CD4-positive, alpha-beta T cell treated with Interleukin-10 for 1 hour (primary cell): ENCODE results near the gene KNL1.
"Not testable (repeated sequence)": the region's sequence is repeated elsewhere in the genome, so short reads cannot be mapped to it uniquely, and the experiment has no call there.

Source experiments
- DNase-seq: peaks from one replicate; pipeline ENCODE4 v3.0.0-alpha.2; 2020

Gene KNL1

DNA sequence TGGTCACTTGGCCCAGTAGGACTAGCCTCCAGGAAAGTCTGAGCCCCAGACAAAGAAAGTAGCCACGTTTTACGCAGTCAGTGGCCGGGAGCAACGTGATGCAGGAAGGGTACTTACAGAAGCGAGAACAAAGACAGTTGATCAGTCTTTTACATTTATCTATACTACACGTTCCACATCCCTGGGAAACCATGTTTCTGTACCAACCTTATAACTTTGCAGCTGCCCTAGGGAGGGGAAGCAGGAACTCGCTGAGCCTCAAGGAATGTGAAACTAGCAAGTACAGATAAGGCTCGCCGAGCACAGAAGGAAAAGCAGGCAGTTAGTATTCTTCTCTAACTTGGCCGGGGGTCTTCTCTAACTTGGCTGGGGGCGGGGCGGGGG, 3.4 kb upstream of the KNL1 start:
- no peak for DNase-seq

DNA sequence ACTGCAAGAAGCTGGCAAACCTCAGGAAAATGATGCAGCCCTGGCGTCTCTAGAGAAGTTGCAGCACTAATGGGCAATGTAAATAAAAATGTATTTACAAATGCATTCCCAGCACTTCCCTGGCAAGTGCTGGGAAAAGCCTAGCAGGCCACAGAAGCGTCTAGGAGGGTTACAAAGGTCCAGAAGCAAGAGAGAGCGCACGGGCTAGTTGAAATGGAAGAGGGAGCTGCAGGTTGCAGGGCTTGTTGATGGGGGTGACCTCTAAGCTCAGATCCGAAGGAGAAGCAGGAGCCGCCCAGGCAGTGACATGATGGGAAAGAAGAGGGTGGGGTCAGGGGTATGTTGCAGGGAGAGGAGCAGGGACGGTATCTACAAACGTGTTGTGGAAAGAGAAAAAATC, 2.7 kb upstream of the KNL1 start:
- no peak for DNase-seq

DNA sequence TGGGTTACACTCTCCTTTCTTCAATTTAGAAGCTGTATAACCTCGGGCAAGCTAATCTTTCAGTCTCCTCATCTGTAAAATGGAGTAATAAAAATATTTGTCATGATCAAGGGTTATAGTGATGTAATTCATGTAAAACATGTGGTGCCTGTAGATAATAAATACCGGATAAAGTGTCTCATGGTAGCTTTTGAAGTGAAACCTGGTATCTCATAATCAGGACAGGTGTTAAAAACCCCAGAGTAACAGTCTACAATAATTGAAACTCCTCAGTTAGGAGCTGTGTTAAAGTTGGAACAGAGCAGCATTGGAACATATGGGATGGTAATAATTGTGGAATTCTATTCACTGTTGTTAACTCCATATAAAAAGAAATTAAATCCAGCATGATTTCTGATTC, 884 bp upstream of the KNL1 start:
- peak; percentile 43 for DNase-seq

DNA sequence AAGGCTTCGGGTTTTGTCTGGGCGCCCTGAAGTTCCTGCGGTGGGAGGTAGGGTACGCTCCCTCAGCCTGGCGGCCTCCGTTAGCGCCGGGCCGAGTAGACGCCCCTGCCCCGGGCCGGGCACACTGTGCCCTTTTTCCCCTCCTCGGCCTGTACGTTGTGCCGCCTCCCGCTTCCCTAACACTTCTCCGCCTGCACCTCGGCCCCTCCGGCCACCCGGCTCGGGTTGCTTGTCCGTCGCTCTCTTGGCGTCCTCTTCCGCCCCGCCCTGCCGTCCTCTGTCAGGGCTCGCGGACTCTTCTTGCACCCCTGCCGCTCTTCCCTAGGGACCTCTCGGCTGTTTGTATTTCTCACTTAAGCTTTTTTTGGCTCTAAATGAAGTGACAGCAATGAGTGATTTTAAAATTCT, 384 bp downstream of the KNL1 start:
- DNase-seq, result no peak

DNA sequence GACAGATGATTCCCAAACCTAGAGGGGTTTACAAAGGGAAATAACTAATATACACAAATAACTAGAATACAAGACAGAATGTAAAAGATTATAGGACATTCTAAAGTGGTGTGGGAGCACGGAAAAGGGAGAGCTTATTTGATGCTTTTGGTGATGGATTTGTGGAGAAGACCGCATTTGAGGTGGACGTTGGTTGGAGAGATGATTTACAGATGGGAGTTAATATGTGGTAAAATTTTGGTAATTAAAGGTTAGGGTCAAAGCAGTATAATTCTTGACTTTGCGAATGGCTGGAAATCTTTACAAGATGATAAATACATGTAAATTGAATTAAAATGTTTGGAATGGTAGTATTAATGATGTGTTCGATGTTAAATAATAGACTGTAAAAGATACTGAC, 1.2 kb downstream of the KNL1 start:
- no peak for DNase-seq

DNA sequence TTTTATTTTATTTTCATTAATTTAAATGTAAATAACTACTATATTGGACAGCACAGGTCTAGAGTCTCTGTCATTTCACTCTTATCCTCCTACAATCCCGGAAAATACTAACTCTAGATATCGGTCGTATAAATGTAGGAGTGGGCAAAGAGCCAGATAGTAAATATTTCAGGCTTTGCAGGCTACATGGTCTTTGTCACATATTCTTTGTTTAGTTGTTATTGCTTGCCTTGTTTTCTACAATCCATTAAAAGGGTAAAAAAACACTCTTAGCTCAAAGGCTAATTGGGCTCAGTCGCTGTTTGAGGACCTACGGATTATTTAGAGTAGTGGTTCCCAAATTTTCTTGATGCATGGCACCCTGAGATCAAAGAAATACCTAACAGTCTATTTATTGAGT, 1.7 kb downstream of the KNL1 start:
- DNase-seq, result no peak

DNA sequence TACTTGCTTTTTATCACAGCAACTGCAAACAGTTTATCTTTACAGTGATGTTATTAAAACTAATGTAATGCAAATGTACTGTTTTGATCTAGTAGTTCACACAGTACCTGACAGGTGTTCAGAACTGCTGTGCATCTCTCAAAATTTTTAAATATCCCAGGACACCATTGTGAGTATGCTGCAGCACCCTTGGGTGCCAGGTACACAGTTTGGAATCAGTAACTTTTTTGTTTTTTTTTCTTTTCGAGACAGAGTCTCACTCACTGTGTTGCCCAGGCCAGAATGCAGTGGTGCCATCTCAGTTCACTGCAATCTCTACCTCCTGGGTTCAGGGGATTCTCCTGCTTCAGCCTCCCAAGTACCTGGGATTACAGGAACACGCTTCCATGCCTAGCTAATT, 3.0 kb downstream of the KNL1 start:
- DNase-seq, result no peak

DNA sequence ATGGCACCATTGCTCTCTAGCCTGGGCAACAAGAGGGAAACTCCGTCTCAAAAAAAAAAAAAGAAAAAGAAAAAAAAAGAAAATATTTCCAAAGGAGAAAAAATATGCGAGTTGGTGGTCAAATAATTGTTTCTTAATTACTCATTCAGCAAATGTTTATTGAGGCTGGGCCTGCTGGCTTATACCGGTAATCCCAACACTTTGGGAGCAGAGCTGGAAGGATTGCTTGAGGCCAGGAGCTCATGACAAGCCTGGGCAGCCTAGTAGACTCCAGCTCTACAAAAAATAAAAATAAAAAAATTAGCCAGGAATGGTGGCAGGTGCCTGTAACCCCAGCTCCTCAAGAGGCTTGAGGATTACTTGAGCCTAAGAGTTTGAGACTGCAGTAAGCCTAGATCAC, 4.1 kb downstream of the KNL1 start:
- no peak for DNase-seq

DNA sequence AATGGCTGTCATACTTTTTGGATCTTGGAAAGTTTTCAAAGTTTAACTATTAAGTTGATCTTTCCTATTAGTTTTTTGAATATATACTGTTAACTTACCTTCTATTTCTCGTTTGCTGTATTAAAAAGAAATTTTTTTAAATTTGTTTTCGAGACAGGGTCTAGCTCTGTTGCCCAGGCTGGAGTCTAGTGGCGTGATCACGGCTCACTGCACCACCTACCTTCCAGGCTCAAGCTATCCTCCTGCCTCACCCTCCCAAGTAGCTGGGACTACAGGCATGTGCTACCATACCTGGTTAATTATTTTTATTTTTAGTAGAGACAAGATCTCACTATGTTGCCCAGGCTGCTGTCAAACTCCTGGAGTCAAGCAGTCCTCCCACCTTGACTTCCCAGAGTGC, 4.6 kb downstream of the KNL1 start:
- no peak for DNase-seq

DNA sequence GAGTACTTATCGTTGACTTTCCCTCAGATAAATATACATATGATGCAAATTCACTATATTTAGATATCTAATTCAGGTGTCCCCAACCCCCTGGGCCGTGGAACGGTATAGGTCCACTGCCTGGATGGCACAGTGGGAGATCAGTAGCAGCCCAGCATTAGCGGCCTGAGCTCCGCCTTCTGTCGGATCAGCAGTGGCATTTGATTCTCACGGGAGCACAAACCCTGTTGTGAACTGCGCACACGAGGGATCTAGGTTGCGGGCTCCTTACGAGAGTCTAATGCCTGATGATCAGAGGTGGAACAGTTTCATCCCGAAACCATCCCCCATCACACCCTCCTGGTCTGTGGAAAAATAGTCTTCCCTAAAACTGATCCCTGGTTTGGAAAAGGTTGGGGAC, 6.9 kb downstream of the KNL1 start:
- no peak for DNase-seq

DNA sequence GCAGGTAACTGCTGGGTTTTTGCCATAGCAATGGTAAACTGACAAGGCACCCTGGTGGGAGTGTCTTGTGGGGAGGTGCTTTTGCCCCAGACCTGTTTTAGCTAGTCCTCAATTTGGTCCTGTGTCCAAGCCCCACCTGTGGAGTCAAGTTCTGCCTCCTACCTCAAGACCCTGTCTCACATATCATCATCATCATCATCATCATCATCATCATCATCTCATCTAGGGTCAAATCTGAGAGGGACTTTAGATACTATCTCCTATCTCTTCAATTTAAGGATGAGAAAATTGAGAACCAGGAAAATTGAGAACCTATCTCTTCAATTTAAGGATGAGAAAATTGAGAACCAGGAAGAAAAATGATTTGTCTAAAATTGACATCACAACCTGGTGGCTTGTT, 9.9 kb downstream of the KNL1 start:
- DNase-seq, result no peak

DNA sequence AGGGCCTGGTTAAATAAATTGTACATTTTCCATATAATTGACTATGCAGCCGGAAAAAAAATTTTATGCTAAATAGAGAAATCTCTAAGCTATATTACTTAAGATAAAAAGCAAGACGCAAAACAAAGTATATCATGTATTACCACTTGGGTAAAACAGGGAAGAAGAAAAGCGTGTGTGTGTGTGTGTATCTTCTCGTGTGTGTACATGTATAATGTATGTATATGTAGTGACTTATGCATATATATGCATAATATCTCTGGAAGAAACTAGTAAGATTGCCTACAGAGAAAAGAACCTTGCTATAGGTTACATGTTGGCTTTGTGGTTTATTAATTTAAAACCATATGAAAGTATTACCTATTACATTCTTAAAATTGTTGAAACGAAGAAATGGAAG, 19.0 kb downstream of the KNL1 start:
- DNase-seq, result no peak

DNA sequence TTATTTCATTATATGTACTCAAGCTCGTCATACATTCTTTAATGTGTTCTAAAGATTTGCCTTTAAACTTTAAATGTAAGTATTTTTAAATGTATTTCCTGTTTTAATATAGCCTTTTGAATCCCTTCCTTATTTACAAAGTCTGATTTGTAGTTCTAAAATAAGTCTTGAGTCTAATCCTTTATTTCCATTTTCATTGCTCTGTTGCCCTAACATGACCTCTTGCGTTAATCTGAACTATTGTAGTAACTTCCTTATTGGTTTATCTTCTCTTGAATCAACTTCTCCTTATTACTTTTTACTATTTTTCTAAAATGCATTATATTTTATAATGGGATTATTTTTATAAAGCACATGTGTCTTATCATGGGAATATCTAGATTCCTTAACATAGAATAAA, 24.0 kb downstream of the KNL1 start:
- no peak for DNase-seq

DNA sequence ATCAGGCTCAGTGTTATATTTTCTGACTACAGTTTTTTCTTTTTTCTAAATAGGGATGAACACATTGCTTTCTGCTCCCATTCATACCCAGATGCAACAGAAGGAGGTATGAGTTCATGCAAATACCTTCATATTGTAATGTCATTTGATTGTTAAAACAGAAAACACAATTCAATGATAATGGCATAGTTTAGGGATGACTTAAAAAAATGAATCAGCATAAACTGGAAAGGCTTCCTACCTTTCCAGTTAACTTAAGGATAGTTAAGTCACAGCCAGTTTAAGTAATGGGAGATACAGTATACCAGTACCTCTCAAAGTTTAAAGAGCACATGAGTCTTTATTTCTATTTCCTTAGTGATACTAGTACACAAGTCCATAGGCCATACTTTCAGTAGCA, 24.9 kb downstream of the KNL1 start:
- no peak for DNase-seq

DNA sequence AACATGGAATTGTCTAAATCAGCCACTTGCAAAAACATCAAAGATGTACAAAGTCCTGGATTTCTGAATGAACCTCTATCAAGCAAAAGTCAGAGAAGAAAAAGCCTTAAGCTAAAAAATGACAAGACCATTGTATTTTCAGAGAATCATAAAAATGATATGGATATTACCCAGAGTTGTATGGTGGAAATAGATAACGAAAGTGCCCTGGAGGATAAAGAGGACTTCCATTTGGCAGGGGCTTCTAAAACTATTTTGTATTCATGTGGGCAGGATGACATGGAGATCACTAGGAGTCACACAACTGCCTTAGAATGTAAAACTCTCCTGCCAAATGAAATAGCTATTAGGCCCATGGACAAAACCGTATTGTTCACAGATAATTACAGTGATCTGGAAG, 29.3 kb downstream of the KNL1 start:
- DNase-seq, result no peak

DNA sequence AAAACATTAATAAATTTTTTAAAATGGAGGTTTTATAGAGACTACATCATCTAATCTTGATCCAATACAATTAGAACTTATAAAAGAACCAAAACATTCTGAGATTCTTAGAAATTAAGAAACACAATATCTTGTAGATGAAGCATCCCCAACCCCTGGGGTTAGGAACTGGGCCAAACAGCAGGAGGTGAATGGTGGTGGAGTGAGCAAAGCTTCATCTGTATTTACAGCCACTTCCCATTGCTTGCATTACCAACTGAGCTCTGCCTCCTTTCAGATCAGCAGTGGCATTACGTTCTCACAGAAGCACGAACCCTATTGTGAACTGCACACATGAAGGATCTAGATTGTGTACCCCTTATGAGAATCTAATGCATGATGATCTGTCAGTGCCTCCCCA, 36.3 kb downstream of the KNL1 start:
- DNase-seq, result no peak

DNA sequence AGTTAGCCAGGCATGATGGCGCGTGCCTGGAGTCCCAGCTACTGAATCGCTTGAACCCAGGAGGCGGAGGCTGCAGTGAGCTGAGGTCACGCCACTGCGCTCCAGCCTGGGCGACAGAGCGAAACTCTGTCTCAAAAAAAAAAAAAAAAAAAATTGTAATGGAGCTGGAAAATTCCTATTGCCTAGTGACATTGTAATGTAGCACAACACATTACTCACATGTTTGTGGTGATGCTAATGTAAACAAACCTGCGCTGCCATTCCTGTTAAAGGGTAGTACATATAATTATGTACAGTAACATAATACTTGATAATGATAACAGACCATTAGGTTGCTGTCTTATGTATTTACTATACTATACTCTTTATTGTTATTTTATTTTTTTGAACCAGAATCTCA, 39.1 kb downstream of the KNL1 start:
- no peak for DNase-seq

DNA sequence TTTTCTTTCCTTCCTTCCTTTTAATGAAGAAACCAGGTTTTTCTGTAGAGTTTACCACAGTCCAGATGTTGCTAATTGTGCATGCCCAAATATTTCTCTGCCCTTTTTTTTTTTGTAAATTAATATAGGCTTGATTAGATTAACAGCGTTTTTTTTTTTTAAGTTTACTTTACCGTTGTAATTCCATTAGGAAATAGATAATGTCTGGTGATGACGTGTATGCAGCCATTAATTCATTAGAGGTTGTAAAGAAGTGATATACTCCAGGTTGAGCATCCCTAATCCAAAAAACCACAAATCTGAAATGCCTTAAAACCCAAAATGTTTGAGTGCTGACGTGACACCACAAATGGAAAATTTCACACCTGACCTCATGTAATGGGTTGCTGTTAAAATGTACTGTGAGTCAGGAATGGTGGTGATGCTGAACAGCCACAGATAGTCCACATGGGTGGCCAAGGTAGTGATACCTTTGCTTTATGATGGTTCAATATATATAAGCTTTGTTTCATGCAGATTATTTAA, 43.2 kb downstream of the KNL1 start:
- DNase-seq, result no peak

DNA sequence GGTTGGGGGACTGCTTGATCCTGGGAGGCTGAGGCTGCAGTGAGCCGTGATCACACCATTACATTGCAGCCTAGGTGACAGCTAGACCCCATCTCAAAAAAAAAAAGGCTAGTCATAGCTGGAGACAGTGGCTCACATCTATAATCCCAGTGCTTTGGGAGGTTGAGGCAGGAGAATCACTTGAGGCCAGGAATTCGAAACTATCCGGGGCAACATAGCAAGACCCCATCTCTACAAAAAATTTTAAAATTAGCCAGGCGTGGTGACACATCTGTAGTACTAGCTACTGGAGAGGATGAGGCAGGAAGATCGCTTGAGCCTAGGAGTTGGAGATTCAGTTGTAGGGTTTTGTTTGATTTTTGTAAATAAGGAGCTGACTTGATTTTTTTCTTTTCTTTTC, 45.6 kb downstream of the KNL1 start:
- no peak for DNase-seq

DNA sequence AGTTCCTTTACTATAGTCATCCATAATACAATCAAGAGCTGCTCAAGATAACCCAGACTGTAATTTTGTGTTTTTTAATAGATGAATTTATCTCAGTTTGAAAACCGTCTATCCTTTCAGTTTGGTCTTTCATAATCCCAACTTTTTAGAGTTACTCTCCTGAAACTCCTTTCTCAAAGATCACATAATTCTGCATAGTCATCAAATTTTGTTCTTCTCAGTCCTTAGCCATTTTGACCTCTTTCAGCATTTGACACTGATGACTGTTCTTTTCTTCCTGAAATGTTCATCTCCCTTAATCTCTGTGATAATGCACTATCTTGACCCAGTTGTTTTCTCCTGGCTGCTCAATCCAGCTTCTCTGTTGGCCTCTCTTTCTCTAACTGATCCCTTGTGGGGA, 53.5 kb downstream of the KNL1 start:
- DNase-seq, result no peak

DNA sequence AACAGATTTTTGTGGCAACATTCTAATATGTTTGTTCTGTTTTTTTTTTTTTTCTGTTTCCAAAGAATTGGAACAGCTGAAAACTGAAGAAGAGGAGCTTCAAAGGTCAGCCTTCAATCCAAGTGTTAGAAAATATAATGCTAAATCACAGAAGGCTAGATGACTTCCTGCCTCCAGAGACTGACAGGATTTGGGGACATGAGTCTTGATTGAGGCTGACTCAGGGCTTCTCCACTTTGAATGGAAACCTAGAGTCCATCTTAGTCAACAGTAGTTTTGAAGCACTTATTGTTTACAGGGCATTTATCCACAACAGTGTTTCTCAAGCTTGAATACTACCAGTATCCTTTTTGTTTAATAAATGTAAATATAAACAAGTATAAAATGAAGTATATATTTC, 56.4 kb downstream of the KNL1 start:
- DNase-seq, result no peak

DNA sequence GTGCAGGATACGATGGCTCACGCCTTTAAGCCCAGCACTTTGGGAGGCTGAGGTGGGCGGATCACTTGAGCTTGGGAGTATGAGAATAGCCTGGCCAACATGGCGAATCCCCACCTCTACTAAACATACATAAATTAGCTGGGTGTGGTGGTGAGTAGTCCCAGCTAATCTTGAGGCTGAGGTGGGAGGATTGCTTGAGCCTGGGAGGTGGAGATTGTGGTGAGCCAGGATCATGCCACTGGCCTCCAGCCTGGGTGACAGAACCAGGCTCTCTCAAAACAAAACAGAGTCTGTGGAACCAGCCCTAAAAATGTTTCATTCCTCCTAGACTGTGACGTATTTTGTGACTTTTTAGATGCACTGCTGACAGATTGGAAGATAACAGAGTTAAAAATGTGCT, 66.6 kb downstream of the KNL1 start:
- no peak for DNase-seq

DNA sequence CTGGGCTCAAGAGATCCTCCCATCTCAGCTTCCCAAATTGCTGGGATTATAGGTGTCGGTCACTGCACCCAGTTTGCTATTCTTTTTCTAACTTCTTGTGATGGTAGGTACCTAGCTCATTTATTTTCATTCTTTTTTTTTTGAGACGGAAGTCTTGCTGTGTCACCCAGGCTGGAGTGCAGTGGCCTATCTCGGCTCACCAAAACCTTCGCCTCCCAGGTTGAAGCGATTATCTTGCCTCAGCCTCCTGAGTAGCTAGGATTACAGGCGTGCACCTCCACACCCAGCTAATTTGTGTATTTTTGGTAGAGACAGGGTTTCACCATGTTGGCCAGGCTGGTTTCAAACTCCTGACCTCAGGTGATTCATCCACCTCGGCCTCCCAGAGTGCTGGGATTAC, 70.9 kb downstream of the KNL1 start:
- DNase-seq, result no peak

DNA sequence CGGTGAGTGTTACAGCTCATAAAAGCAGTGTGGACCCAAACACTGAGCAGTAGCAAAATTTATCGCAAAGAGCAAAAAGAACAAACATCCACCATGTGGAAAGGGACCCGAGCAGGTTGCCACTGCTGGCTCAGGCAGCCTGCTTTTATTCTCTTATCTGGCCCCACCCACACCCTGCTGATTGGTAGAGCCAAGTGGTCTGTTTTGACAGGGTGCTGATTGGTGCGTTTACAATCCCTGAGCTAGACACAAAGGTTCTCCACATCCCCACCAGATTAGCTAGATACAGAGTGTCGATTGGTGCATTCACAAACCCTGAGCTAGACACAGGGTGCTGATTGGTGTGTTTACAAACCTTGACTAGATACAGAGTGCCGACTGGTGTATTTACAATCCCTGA, 82.2 kb downstream of the KNL1 start:
- DNase-seq, result not testable (repeated sequence)

DNA sequence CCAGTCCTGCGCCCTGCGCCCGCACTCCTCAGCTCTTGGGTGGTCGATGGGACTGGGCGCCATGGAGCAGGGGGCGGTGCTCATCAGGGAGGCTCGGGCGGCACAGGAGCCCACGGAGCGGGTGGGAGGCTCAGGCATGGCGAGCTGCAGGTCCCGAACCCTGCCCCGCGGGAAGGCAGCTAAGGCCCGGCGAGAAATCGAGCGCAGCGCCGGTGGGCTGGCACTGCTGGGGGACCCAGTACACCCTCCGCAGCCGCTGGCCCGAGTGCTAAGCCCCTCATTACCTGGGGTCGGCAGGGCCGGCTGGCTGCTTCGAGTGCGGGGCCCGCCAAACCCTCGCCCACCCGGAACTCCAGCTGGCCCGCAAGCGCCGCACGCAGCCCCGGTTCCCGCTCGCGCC, 82.9 kb downstream of the KNL1 start:
- DNase-seq, result not testable (repeated sequence)

DNA sequence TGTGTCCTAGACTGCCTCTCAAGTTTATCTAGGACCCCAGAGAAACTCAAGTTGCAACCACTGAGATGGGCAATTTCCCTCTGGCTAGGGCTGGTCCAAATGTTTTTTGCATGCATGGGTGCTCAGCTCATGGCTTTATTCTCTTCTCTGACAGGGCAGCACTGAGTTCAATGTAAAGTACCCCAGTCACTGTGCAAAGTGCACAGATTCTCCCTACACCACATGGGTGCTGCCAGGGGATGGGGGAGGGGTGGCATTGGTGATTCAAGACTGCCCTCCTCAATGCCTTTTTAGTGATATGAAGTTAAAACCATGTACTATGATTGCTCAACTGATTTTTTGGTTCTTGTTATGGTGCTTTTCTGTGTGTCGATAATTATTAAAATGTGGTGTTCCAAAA, 86.1 kb downstream of the KNL1 start:
- DNase-seq, result no peak
